Measurements from ENCODE around the gene SMCHD1.
"Not testable (repeated sequence)": the region's sequence is repeated elsewhere in the genome, so short reads cannot be mapped to it uniquely, and the experiment has no call there.

The SMCHD1 gene

DNA sequence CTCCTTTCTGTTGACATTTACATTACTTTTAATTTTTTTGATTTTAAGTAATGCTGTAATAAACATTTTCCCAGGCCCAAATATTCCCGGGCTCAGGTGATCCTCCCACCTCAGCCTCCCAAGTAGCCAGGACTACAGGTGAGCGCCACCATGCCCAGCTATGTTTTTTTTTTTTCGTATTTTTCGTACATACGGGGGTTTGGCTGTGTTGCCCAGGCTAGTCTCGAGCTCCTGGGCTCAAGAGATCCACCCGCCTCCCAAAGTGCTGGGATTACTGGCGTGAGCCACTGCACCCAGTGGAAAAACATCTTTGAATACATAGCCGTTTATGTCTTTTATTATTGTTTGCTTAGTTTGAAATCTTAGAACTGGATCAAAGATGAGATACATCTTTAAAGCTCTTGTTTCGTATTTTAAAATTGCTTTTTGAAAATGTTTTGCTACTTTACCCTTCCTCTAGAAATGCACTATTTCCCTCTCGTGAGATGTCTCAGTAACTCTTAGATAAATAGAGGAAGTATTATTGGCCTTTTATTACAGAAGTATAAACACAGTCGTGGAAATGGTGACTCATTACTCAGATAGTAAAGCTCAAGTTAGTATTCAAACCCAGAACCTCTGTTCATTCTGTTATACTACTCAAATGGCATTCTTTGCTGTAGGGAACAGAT is 2.4 kb downstream of the SMCHD1 start:
- ATAC-seq, result no peak
- DNase-seq, result no peak

- not testable (repeated sequence) for DNase-seq, ATAC-seq
These were observed 5.3 kb downstream of the SMCHD1 start for GRCh38 chr18:2660849-2661248.

DNA sequence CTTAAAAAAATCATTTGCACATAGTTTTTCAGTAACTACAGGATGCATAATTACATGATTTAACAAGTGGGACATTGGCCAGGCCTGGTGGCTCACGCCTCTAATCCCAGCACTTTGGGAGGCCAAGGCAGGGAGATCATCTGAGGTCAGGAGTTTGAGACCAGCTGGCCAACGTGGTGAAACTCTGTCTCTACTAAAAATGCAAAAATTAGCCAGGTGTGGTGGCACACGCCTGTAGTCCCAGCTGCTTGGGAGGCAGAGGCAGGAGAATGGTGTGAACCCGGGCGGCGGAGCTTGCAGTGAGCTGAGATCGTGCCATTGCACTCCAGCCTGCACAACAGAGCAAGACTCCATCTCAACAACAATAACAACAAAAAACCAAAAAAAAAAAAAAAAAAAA is 6.8 kb downstream of the SMCHD1 start:
- not testable (repeated sequence) for ATAC-seq, DNase-seq

- ATAC-seq (peak; percentile 45), DNase-seq (no peak)
These were observed 7.5 kb downstream of the SMCHD1 start for GRCh38 chr18:2662990-2663389.

DNA sequence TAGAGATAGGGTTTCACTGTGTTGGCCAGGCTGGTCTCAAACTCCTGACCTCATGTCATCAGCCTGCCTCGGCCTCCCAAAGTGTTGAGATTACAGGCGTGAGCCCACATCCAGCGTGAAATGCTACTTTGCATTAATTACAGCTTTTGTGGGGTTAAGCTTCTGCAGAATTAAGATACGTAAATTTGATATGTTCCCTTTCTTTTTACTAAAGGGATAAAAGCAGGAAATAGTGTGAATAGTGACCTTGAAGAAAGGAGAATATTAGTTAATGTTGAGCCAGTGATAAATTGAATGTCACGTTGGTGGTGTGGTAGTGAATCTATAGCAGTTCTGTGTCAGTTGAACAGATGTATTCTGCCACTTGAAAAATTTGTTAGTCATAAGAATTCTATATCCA is 16.9 kb downstream of the SMCHD1 start:
- DNase-seq, result no peak
- no peak for ATAC-seq

GRCh38 chr18:2672872-2673271 is 17.3 kb downstream of the SMCHD1 start:
- DNase-seq (no peak), ATAC-seq (no peak)

- ATAC-seq, DNase-seq: not testable (repeated sequence)
These were observed 23.4 kb downstream of the SMCHD1 start for GRCh38 chr18:2678933-2679332.

DNA sequence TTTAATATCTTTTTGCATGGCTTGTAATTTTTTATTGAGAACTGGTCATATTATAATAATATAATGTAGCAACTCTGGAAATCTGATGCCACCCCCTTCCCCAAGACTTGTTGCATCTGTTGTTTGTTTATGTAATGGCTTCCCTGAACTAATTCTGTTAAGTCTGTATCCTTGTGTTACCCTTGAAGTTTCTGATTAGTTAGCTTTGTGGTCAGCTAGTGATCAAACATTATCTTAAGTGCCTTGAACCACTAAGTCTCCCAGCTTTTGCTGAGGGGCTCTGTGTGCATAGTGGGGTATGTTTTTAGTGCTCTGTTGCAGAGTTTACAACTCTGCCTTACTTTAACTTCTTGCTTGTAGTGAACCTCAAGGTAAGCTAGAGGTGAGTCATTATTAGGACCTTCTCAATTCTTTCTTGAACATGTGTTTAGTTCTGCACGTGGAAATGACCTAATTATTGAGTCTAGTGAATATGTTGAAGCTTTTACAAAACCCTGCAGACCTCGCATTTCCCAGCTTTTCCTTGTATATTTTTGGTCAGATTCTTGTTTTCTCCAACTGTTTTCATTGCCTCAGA is 24.8 kb downstream of the SMCHD1 start:
- DNase-seq, result no peak
- no peak for ATAC-seq

GRCh38 chr18:2681993-2682603 is 26.6 kb downstream of the SMCHD1 start:
- DNase-seq, result no peak
- ATAC-seq, result no peak

DNA sequence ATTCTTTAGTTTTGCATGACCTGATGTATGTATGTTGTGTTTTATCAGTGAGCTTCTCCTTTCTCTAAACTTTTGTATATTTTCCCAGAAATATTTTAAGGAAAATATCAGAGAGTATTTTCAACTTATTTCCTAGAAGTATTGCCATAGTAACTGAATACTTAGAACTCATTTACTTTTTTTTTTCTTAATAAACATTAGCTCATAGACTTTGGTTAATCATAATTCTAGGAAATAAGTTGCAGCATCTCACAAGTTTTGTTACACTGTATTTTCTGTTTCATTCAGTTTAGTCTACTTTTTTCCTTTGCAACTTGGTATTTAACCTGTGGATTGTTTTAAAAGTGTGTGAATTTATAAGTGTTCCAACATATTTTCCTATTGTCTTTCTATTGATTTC is 27.5 kb downstream of the SMCHD1 start:
- DNase-seq (no peak), ATAC-seq (peak; percentile 21)

DNA sequence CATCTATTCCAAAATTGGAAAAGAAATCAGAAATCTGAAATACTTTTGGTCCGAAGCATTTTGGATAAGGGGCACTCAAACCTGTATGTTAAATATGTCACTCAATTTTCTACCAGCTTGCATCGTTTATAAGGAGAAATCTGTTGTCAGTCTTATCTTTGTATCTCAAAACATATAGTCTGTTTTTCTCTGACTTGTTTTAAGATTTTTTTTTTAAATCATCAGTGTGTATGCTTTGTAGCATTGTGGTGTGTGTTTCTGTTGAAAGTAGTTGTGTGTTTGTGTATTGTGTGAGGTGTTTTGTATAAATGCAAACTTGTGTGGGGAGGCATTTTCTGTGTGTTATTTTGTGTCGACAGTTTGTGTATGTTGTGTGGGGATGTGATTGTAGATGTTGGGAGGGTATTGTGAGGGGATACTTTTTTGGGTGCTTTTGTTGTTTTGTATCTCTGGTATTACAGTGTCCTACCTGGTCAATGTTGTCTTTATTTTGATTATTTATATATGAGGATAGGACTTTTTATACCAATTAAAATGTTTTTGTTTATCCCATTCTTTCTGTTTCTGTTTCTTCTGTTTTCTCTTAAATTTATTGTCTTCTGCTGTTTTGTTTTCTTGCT is 30.9 kb downstream of the SMCHD1 start:
- DNase-seq (no peak), ATAC-seq (no peak)

GRCh38 chr18:2687390-2688001 is 32.0 kb downstream of the SMCHD1 start:
- peak; percentile 55 for ATAC-seq
- DNase-seq, result no peak

GRCh38 chr18:2692508-2692907 is 37.0 kb downstream of the SMCHD1 start:
- no peak for ATAC-seq
- DNase-seq, result no peak

- DNase-seq (no peak), ATAC-seq (no peak)
These were observed 41.7 kb downstream of the SMCHD1 start for GRCh38 chr18:2697184-2697583.

DNA sequence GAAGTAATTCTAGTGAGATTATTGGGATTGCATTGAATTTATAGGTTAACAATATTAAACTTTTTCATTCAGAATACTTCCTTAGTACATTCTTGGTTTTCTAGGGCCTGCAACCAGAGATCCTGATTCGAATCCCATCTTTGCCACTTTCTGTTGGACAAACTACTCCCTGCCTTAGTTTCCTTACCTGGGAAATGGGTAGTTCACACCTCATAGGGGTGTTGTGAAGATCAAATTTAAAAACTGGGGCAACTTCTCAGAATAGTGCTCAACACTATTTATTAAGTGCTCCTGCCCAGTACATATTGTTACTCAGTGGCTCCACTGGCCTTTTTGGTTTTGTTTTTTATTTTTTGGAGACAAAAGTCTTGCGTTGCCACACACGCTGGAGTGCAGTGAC is 43.5 kb downstream of the SMCHD1 start:
- ATAC-seq, result no peak

DNA sequence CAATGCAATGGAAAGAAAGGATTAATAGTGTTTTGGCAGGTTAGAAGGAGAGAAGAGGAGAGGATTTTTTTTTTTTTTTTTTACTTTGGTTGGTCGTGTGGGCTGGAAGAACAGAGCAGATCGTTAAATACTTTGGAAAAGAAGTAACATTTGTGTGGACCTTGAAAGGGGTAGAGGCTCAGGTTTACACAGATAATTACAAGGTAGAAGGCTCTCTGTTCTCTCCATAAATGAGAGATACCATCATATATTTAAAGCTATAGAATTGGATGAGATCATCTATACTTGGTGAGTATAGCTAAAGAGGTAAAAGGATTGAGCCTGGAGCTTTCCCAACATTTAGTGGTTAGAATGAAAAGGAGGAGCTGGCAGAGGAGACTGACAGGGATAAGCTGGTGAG is 49.0 kb downstream of the SMCHD1 start:
- ATAC-seq (no peak), DNase-seq (no peak)

More for the DNA sequence above, 43.5 kb downstream of the SMCHD1 start:
- DNase-seq, result no peak

DNA sequence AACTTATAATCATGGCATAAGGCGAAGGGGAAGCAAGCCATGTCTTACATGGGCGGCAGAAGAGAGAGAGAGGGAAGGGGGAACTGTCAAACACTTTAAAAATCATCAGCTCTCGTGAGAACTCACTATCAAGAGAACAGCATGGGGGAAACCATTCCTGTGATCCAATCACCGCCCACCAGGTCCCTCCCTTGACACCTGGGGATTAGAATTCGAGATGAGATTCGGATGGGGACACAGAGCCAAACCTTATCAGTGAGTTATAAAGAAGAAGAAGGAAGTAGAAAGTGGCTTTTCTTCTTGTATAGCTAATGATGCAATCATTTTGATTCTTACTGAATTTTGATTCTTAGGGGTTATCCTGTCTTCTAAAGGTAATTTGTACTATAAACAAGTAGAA is 51.4 kb downstream of the SMCHD1 start:
- DNase-seq, result no peak
- no peak for ATAC-seq

DNA sequence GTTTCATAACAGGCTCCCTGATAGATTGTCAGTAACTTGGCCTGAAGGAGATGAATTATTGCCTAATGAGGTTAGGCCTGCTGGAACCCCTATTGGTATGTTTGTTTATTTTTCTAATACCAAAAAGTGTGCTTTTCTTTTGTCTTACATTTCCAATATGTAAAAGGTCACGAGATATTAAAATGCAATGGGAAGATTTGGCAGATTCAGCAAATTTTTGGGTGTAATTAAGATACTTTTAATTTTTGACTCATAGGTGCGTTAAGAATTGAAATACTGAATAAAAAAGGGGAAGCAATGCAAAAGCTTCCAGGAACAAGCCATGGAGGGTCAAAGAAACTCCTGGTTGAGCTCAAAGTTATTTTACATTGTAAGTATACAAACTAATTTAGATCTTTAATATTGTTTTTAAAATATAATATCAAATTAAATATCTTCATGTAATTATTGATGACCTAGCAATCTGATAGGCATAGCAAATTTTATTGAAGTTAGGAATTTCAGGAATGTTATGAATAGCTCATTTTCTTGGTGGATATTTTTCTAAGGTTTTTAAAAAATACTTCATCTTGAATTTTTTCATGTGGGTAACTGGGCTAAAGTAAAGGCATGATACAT is 52.1 kb downstream of the SMCHD1 start:
- no peak for DNase-seq
- no peak for ATAC-seq

GRCh38 chr18:2709316-2709715 is 53.8 kb downstream of the SMCHD1 start:
- ATAC-seq (no peak), DNase-seq (no peak)

DNA sequence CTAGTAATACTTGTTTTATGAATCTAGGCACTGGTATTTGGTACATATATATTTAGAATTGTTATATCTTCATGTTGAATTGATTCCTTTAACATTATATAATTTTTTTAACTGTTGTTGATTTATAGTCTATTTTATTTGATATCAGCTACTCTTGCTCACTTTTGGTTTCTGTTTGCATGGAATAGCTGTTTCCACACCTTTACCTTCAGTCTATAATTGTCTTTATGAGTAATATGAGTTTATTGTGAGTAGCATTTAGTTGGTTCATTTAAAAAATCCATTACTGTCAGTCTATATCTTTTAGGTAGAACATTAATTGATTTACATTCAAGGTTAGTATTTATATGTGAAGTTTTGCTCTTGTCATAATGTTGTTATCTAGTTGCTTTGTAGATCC is 58.6 kb downstream of the SMCHD1 start:
- ATAC-seq, result no peak
- DNase-seq, result no peak

DNA sequence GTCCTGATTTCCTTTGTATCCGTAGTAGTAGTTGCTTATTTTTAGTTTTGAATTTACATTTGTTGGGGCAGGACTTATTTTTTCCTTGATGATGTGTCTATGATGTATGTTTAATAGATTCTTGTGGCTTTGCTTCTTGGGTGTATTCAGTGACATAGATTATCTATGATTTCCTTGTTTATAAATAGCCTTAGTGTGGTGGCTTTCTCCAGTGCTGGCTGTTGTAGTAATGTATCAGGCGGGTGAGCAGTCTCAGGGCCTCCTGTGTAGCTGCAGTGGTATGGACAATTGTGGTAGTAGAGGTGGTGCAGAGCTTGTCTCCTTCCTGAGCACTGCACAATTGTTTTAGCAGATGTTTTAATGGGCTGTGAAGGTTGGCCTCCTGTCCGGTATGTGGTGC is 60.5 kb downstream of the SMCHD1 start:
- no peak for ATAC-seq
- DNase-seq, result no peak
